Esophagus mucosa (tissue), 1 donor: ENCODE measurements around the gene ACAD10. TPM values are rescaled to one million over a fixed set of nuclear protein-coding genes. Genes with fewer than 3 reads are reported as not detected.
"Not testable (repeated sequence)": the region's sequence is repeated elsewhere in the genome, so short reads cannot be mapped to it uniquely, and the experiment has no call there.

Source experiments
- ATAC-seq: fragments of 200-7000 bp; cut with Tn5 transposase; one replicate; pipeline ENCODE4 v1.9.1; 2020
- total RNA-seq: library from RNA; stranded (reverse); gene quantifications from one replicate; pipeline ENCODE4 v1.2.4, GENCODE V29; 2023
- donor health status: DM: yes; HTN: yes; CAD: no.

ACAD10 gene
- total RNA-seq, 1 donor from 2014 or later: 14.7 TPM

DNA sequence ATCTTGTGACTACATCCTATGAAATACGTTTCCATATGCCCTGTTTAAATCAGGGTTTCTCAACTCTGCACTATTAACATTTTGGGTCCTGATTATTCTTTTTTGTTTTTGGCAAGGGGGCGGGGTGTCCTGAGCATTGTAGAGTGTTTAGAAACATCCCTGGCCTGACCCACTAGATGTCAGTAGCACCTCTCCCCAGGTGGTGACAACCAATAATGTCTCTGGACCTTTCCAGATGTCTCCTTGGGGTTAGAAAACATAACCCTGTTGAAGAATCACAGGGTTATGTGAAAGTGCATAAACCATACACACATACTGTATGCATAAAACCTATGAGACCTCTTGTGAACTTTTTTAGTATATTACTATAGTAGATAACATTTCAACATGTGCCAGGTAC is 1.4 kb downstream of the ACAD10 start:
- ATAC-seq: no peak

GRCh38 chr12:111687952-111688351 is 2.1 kb downstream of the ACAD10 start:
- no peak for ATAC-seq

GRCh38 chr12:111691262-111691661 is 5.4 kb downstream of the ACAD10 start:
- ATAC-seq: no peak

DNA sequence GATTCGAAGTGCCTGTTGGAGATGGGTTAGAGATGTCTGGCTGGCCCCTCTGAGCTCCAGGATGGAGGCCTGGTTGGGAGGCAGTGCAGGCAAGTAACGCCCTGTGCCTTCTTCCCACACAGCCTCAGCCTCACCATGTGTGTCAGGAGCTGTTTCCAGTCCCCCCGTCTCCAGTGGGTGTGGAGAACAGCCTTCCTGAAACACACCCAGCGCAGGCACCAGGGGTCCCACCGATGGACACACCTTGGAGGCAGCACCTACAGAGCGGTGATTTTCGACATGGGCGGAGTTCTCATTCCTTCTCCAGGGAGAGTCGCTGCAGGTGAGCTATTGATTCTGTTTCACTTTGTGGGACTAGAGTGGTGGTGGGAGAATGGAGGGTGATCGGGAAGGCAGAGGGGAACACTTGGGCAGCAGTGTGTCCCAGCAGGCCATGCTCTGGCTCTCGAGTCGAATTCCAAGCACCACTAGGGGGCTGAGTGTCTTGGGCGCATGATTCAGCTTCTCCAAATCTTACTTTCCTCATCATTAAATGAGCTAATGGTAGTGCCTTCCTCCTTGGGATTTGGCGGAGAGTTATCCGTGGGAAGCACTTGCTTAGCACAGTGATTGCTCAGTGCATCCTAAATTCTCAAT is 6.8 kb downstream of the ACAD10 start:
- no peak for ATAC-seq

DNA sequence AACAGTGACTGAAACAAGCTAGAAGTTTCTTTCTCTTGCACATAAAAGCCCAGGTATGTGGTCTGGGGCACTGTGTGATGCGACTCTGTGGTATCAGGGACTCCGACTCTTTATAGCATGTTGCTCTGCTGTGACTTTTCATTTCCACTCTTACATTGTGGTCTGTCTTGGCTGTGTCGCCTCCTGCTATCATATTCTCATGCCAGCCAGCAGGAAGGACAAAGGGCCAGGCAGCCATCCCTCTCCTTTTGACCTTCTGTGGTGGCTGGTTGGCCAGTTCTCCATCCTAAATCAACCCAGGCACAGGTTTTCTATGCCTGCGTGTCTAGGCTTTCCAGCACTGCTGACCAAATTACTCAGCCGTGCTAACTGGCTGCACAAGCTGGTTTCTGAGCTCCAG is 8.0 kb downstream of the ACAD10 start:
- ATAC-seq: no peak

- ATAC-seq: no peak
Measured at GRCh38 chr12:111699962-111700361, 14.1 kb downstream of the ACAD10 start.

GRCh38 chr12:111705672-111706071 is 19.8 kb downstream of the ACAD10 start:
- no peak for ATAC-seq

DNA sequence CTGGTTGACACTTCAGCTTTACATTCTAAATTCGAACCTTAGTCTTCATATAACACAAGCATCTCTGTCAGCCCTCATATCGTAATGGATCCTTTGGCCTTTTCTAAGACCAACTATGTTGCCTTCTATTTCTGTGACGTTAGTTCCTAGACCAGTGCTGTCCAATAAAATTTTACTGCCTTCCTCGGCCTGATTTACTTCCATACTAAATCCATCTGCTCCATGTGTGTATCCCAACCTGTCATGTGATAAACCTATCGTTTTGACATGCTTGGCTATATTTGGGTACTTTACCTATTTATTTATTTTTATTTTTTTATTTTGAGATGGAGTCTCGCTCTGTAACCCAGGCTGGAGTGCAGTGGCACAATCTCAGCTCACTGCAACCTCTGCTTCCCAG is 20.3 kb downstream of the ACAD10 start:
- ATAC-seq: no peak

DNA sequence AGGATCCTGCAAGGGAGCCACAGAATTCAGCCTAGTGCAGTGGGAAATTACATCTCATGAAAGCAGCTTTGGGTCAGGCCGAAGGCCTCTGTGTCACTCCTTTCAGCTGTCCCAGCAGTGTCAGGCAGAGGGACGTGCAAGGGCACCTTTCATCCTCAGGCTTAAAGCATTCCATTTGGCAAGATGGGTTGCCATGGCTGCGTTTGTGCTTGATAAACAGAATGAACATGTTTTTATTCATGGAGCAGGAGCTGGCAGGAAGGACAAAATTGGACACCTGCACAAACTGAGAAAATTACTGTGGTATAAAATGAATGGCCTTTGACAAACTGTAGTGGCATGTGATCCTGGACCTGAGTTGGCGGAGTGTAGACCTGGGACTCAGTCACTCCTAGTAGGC is 29.4 kb downstream of the ACAD10 start:
- no peak for ATAC-seq

GRCh38 chr12:111719316-111719715 is 33.5 kb downstream of the ACAD10 start:
- not testable (repeated sequence) for ATAC-seq

GRCh38 chr12:111720457-111720856 is 34.6 kb downstream of the ACAD10 start:
- ATAC-seq: no peak

DNA sequence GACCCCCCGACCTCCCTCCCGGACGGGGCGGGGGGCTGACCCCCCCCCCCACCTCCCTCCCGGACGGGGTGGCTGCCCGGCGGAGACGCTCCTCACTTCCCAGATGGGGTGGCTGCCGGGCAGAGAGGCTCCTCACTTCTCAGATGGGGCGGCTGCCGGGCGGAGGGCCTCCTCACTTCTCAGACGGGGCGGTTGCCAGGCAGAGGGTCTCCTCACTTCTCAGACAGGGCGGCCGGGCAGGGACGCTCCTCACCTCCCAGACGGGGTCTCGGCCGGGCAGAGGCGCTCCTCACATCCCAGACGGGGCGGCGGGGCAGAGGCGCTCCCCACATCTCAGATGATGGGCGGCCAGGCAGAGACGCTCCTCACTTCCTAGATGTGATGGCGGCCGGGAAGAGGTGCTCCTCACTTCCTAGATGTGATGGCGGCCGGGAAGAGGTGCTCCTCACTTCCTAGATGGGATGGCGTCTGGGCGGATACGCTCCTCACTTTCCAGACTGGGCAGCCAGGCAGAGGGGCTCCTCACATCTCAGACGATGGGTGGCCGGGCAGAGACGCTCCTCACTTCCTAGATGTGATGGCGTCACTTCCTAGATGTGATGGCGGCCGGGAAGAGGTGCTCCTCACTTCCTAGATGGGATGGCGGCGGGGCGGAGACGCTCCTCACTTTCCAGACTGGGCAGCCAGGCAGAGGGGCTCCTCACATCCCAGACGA is 38.0 kb downstream of the ACAD10 start:
- ATAC-seq: not testable (repeated sequence)

DNA sequence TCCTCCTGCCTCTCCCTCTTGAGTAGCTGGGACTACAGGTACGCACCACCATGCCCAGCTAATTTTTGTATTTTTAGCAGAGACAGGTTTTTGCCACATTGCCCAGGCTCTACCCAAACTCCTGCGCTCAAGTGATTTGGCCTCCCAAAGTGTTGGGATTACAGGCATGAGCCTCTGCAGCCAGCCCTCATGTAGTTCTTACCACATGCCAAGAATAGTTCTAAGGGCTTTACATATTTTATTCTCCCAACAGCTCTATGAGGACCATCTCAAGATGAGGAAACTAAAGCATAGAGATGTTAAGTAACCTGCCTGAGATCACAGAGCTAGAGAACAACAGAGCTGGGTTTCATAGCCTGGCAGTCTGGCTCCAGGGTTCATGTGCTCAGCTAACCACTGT is 42.9 kb downstream of the ACAD10 start:
- ATAC-seq: no peak

- ATAC-seq: no peak
Measured at GRCh38 chr12:111730420-111730819, 44.6 kb downstream of the ACAD10 start.

DNA sequence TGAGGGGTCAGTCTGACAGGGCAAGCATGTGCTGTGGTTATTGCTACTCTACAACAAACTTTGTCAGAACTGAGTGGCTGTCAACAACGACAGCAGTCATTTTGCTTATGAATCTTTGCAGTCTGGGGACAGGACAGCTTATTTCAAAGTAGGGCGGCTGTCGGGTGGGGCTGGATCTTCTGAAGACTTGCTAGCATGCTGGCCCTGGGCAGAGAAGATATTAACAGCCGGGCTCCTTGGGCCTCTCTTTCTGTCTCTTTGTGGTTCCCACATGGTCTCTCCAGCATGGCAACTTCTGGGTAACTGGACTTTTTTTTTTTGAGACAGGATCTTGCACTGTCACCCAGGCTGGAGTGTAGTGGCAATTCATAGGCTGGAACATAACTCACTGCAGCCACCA is 46.9 kb downstream of the ACAD10 start:
- no peak for ATAC-seq

- no peak for ATAC-seq
Measured at GRCh38 chr12:111733340-111733915, 47.6 kb downstream of the ACAD10 start.

- not testable (repeated sequence) for ATAC-seq
Measured at GRCh38 chr12:111739524-111739923, 53.7 kb downstream of the ACAD10 start.

DNA sequence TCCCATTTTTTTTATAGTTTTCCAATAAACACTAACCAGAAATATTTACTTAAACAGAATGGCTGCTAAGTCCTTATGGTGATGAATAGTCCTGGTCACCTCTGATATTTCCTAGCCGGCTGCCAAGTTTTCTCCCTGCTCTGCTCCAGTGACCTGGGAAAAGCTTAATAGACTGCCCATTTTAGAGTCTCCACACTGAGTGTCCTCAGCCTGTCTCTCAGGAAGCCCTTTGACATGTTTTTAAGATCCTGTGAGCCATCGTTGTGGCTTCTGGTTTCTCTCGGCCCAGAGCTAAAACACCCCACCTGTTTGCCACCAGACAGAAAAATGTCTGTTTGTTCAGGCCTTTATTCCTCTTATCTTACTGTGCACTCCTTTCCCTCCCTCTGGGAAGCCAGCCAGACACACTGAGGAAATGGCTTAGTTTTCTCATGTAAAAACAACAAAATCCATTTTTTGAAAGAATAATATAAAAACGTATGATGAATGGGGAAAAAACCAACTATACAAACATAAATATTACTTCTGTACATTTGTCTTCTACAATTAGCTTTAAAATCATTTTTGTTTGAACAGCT is 55.5 kb downstream of the ACAD10 start:
- no peak for ATAC-seq

- ATAC-seq: no peak
Measured at GRCh38 chr12:111745211-111745610, 59.4 kb downstream of the ACAD10 start.

DNA sequence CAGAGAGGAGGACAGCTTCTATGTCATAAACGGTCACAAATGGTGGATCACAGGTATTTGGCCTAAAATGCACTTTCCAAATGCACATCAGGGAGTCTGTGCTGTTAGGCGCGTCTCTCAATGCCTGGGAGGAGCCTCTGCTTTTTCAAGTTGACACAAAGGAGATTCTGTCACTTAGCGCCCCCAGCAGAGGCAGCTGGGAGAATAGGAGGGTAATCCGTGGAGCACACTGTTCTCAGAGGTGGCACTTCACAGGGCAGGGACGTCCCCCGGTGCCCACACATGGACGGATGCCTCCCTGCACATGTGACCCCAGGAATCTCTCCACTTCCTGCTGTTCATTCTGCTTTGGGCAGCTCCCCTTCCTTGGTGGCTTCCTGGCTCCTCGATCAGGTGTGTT is 61.5 kb downstream of the ACAD10 start:
- no peak for ATAC-seq

GRCh38 chr12:111748151-111748672 is 62.4 kb downstream of the ACAD10 start:
- ATAC-seq: no peak

DNA sequence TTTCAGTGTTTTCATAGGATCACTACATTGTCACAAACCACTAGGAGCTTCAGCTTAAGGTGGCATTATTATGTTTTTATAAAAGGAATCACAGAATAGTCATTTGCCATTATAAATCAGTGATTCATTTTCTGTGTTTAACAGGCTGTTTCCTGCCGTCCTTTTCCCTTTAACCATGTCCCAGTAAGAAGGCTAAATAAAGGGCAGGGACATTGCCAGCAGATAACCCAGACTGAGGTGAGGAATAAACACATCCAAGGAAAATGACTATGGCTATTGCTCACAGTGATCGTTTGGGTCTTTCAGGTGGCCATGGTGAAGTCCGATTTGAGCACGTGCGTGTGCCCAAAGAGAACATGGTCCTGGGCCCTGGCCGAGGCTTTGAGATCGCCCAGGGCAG is 63.0 kb downstream of the ACAD10 start:
- ATAC-seq: no peak

DNA sequence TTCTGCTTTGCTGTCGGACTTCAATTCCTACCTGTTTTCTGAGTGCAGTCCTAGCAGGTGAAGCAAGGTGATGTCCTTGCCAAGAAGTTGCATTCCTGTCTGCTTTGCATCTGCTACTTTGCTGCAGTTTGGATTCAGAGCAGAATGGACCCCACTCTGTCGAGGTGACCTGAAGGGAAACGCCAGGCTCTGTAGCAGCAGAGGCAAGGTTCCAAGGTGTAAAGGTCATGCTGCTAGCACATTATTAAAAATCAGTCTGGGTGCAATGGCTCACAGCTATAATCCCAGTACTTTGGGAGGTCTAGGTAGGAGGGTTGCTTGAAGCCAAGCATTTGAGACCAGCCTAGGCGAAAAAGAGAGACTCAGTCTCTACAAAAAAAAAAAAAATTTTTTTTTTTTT is 63.5 kb downstream of the ACAD10 start:
- no peak for ATAC-seq
